Hepatocyte (in vitro differentiated cells): ENCODE data around the gene TPRN.

Experiments
- CTCF ChIP-seq: fragments of 200-600 bp; sonication (generic); IDR thresholded peaks from 2 replicates; pipeline ENCODE4 v1.5.1; 2016; ENCODE audit warnings: antibody characterized with exemption, mild to moderate bottlenecking; ENCODE audit not compliant: poor library complexity
- EZH2 ChIP-seq: fragments of 200-600 bp; sonication (generic); IDR thresholded peaks from 2 replicates; pipeline ENCODE4 v1.6.1; 2016; ENCODE audit warnings: antibody characterized with exemption, mild to moderate bottlenecking, borderline replicate concordance
- EZH2phosphoT487 ChIP-seq: fragments of 200-600 bp; sonication (generic); IDR thresholded peaks from one replicate; pipeline ENCODE4 v1.6.1; 2018; ENCODE audit warnings: antibody characterized with exemption, mild to moderate bottlenecking, low read depth, moderate library complexity; ENCODE audit not compliant: unreplicated experiment, severe bottlenecking

GRCh38 chr9:137162505-137163364 is 37.8 kb downstream of the TPRN start:
- TF ChIP-seq EZH2: peak; percentile 60
- TF ChIP-seq EZH2phosphoT487: no peak
- peak; percentile 34 for TF ChIP-seq CTCF
